Esophagus squamous epithelium (tissue), 5 donors: ENCODE measurements around the gene USP53. TPM values are rescaled to one million over a fixed set of nuclear protein-coding genes. Genes with fewer than 3 reads are reported as not detected.

ENCODE experiments used
- DNase-seq: peaks from one replicate; lab custom pipeline; 2025; lab: John Stamatoyannopoulos, UW
- H3K27ac ChIP-seq, 4 donors: fragments of 200-600 bp; sonication (generic); one replicate each; pipeline ENCODE4 v1.5.1; 2016 to 2019; ENCODE audit warnings: mild to moderate bottlenecking in 1 of 4
- H3K27me3 ChIP-seq, 4 donors: fragments of 200-600 bp; sonication (generic); 1 replicate in 3 of 4; 2 replicates in 1 of 4; pipeline versions ENCODE4 v1.5.1 to v1.6.0; 2017 to 2021; ENCODE audit warnings: antibody characterized with exemption in 1 of 4
- H3K36me3 ChIP-seq, 3 donors: fragments of 200-600 bp; sonication (generic); one replicate each; pipeline ENCODE4 v1.5.1; 2016 to 2019
- H3K4me1 ChIP-seq, 3 donors: fragments of 200-600 bp; sonication (generic); one replicate each; pipeline ENCODE4 v1.5.1; 2017 to 2019
- H3K4me3 ChIP-seq, 4 donors: fragments of 200-600 bp; sonication (generic); 1 replicate in 3 of 4; 2 replicates in 1 of 4; pipeline ENCODE4 v1.5.1; 2016 to 2019; ENCODE audit warnings: mild to moderate bottlenecking in 2 of 4, moderate library complexity in 1 of 4
- H3K9me3 ChIP-seq, 3 donors: fragments of 200-600 bp; sonication (generic); one replicate each; pipeline ENCODE4 v1.5.1; 2016 to 2019
- POLR2A ChIP-seq, 4 donors: fragments of 450-650 bp; IDR thresholded peaks; one replicate each; pipeline ENCODE4 v1.6.1; 2017; ENCODE audit warnings: antibody characterized with exemption in 4 of 4, mild to moderate bottlenecking in 4 of 4, moderate library complexity in 3 of 4
- WGBS, 2 donors: methylation state at CpG; one replicate each; pipeline ENCODE4 v1.1.5; 2018; 5-methylcytosine and 5-hydroxymethylcytosine counted together
- intact Hi-C: fragments of 100-400 bp; cut with DNase I; formaldehyde crosslinking; loops from one replicate; pipeline ENCODE4 v1.15.0; 2022
- total RNA-seq, 4 donors: library from RNA; depleted of rRNA; stranded (reverse); fragments of >200 nt; gene quantifications; one replicate each; pipeline ENCODE4 v1.1.0, GENCODE V29; 2016
- TF ChIP-seq, protein P1 (sequence below), 6 experiments: fragments of 450-650 bp in 4 of 6; fragments of 200-600 bp in 2 of 6; sonication (generic) in 2 of 6; IDR thresholded peaks; one replicate each; pipeline ENCODE4 v1.5.1; 2016 to 2019; ENCODE audit warnings: antibody characterized with exemption in 6 of 6, mild to moderate bottlenecking in 4 of 6, moderate library complexity in 4 of 6
- donor health status: DM: yes; HTN: yes; CAD: no.

USP53 gene
- total RNA-seq, 4 donors from 2014 or later: 21.9 to 71.5 (median 29.9) TPM

DNA sequence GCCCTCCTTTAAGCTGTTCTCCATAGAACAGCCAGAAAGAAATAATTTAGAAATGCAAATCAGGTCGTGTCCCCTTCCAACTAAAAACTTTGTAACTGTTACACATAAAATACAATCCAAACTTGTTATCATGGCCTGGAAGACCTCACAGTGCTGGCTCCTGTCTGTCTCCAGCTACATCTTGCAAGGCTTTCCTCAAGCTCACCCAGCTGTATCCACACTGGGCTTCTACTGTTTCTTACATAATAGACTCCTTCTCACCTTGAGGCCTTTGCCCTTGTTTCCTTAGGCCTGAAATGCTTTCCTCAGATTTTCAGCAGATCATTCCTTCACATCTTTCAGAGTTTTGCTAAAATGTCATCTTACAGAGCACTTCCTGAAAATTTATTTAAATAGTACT, 33.5 kb upstream of the USP53 start:
- DNase-seq: no peak
- Histone ChIP-seq H3K36me3 (no peaks in the 10 kb centered on the region), H3K4me1 (no peaks in the 10 kb centered on the region), H3K4me3 (no peak overlapping the region), H3K27ac (no peak overlapping the region), H3K27me3 (no peaks in the 10 kb centered on the region), H3K9me3 (no peaks in the 10 kb centered on the region)
- intact Hi-C loops: no loop called here
- WGBS, 2 donors: 40 to 78% methylated on average over 1 of the region's 1 CpG
- no peak for TF ChIP-seq POLR2A (IDR thresholded peaks at IDR 0.05)
- TF ChIP-seq, protein P1, sequence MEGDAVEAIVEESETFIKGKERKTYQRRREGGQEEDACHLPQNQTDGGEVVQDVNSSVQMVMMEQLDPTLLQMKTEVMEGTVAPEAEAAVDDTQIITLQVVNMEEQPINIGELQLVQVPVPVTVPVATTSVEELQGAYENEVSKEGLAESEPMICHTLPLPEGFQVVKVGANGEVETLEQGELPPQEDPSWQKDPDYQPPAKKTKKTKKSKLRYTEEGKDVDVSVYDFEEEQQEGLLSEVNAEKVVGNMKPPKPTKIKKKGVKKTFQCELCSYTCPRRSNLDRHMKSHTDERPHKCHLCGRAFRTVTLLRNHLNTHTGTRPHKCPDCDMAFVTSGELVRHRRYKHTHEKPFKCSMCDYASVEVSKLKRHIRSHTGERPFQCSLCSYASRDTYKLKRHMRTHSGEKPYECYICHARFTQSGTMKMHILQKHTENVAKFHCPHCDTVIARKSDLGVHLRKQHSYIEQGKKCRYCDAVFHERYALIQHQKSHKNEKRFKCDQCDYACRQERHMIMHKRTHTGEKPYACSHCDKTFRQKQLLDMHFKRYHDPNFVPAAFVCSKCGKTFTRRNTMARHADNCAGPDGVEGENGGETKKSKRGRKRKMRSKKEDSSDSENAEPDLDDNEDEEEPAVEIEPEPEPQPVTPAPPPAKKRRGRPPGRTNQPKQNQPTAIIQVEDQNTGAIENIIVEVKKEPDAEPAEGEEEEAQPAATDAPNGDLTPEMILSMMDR (IDR thresholded peaks at IDR 0.05): no peak

DNA sequence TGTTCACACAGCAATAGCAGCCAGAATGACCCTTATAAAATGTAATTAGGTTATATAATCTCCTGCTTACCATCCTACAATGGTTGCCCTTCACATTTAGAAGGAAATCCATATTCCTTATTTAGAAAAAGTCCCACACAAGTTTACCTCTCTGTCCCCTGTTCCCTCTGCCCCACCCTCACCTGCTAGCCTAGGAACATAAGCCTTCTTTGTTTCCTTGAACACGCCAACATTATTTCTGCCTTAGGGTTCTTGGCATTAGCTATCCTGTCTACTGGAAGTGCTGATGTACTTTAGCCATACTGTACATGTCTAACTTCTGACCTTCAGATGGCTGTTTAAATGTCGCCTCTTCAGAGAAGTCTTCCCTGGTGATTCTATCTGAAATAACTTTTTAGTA, 28.4 kb upstream of the USP53 start:
- H3K4me1 ChIP-seq: peaks cover 0 to 16% (median 0%) of the 10 kb centered on the region in 3 donors
- H3K27me3 ChIP-seq: no peaks in the 10 kb centered on the region
- H3K4me3 ChIP-seq: no peak overlapping the region
- WGBS, 2 donors: 71 to 73% methylated on average over 2 of the region's 2 CpGs
- no peaks in the 10 kb centered on the region for H3K9me3 ChIP-seq
- intact Hi-C loops: no loop called here
- TF ChIP-seq, protein P1 (IDR thresholded peaks at IDR 0.05): no peak
- TF ChIP-seq POLR2A (IDR thresholded peaks at IDR 0.05): no peak
- H3K27ac ChIP-seq: no peak overlapping the region
- no peak for DNase-seq
- no peaks in the 10 kb centered on the region for H3K36me3 ChIP-seq

DNA sequence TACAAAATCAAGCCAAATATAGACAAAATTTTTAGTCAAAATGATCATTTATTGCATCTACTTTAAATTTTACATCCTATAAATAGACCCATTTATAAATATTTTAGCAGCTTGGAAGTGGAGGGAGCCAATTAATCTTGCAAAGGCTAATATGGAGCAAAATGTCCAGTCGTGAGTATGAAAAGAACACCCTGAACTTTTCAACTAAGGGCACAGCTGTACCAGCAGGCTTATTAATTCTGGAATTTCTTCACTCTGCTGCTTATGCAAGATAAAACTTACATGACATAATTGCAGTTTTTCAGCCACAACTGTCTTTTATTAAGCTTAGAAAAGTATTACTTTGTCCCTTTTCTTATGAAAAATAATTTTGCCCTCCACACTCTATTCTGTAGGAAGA, 22.9 kb upstream of the USP53 start:
- Histone ChIP-seq H3K4me3 (no peak overlapping the region), H3K27me3 (no peaks in the 10 kb centered on the region), H3K27ac (peak overlapping the region in 3 of 4 donors; percentile 59 to 79 (median 69)), H3K36me3 (no peaks in the 10 kb centered on the region), H3K9me3 (no peaks in the 10 kb centered on the region), H3K4me1 (peaks cover 0 to 28% (median 0%) of the 10 kb centered on the region in 3 donors)
- TF ChIP-seq, protein P1 (IDR thresholded peaks at IDR 0.05): no peak
- TF ChIP-seq POLR2A (IDR thresholded peaks at IDR 0.05): no peak
- WGBS, 2 donors: 27 to 55% methylated on average over 1 of the region's 1 CpG
- intact Hi-C loops: no loop called here
- DNase-seq: no peak

DNA sequence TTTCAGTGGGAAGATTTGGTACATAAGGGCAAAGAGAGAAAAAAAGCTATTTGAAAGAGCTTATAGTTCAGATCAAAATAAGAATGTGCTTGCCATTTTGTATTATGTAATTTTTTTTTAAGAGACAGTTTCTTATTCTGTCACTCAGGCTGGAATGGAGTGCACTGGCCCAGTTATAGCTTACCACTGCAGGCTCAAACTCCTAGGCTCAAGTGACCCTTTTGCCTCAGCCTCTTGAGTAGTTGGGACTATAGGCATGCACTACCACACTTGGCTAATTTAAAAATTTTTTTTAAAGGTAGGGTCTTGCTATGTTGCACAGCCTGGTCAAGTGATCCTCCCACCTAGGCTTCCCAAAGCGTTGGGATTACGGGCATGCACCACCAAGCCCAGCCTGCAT, 22.2 kb upstream of the USP53 start:
- Histone ChIP-seq H3K27me3 (no peaks in the 10 kb centered on the region), H3K36me3 (no peaks in the 10 kb centered on the region), H3K9me3 (no peaks in the 10 kb centered on the region), H3K4me3 (no peak overlapping the region), H3K27ac (peak overlapping the region in 2 of 4 donors; percentile 56 to 79), H3K4me1 (peaks cover 0 to 27% (median 0%) of the 10 kb centered on the region in 3 donors)
- TF ChIP-seq, protein P1 (IDR thresholded peaks at IDR 0.05): no peak
- TF ChIP-seq POLR2A (IDR thresholded peaks at IDR 0.05): no peak
- intact Hi-C loops: no loop called here
- no peak for DNase-seq
- WGBS, 2 donors: 72 to 87% methylated on average over 2 of the region's 2 CpGs

- no peaks in the 10 kb centered on the region for H3K27me3 ChIP-seq
- H3K9me3 ChIP-seq: no peaks in the 10 kb centered on the region
- intact Hi-C loops: no loop called here
- no peak overlapping the region for H3K27ac ChIP-seq
- WGBS, 2 donors: 90 to 93% methylated on average over 3 of the region's 3 CpGs
- H3K4me1 ChIP-seq: peaks cover 0 to 27% (median 0%) of the 10 kb centered on the region in 3 donors
- no peaks in the 10 kb centered on the region for H3K36me3 ChIP-seq
- H3K4me3 ChIP-seq: no peak overlapping the region
- no peak for DNase-seq
- TF ChIP-seq, protein P1 (IDR thresholded peaks at IDR 0.05): no peak
- TF ChIP-seq POLR2A (IDR thresholded peaks at IDR 0.05): no peak
Observed at GRCh38 chr4:119191505-119191904, 21.0 kb upstream of the USP53 start.
